Activated CD8-positive, alpha-beta memory T cell treated with anti-CD3 and anti-CD28 coated beads, Interleukin-2, amount 50 U/mL, for 24 hours (primary cell): Measurements from ENCODE around the gene TM9SF2.
"Not testable (repeated sequence)": the region's sequence is repeated elsewhere in the genome, so short reads cannot be mapped to it uniquely, and the experiment has no call there.

Source experiments
- DNase-seq: peaks from one replicate; pipeline ENCODE4 v3.0.0-alpha.2; 2020; ENCODE audit errors: extremely low read depth

TM9SF2 gene

GRCh38 chr13:99536023-99536422, 34.8 kb downstream of the TM9SF2 start:
- no peak for DNase-seq

- DNase-seq: no peak
These were observed 39.3 kb downstream of the TM9SF2 start for GRCh38 chr13:99540530-99540929.

DNA sequence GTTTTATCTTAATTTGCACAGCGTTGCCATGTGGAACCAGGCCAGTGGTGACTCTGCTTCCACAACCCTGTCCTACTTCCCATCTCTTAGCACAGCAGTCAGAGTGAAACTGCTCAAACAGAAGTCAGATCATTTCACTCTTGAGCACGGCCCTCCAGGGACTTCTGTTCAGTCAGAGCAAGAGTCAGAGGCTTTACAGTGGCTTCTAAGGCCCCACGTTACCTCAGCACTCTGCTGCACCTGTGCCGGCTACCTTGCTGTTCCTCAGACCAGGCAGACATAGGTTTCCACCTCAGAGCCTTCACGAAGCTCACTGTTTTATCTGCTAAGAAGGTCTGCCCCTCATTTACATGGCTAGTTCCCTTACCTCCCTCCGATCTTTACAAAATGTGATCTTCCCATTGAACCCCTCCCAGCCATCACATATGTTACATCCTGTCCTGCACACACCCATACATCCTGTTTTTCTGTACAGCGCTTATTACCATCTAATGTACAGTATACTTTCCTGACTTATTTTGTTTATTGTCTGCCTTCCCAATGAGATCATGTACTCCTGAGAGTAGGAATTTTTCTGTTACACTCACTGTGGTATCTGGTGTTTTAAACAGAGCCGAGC, 41.6 kb downstream of the TM9SF2 start:
- no peak for DNase-seq

- no peak for DNase-seq
These were observed 44.1 kb downstream of the TM9SF2 start for GRCh38 chr13:99545361-99545760.

DNA sequence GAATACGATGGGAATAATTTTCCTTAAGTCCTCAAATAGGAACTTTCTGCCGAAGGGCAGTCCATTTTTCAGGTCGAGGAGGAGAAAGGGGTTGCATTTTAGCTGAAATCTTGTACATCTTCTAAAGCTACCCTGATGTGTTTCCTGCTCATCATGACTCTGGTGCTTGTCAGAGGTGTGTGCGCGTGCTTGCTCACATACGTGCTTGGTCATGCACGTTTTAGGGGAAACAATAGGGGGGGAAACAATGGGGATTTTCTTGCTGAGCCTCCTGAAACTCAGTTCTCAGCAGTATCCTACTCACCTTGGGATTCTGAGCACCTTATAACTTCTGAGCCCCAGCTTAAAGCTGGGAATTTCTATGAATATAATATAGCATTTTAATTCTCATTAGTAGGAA, 44.7 kb downstream of the TM9SF2 start:
- DNase-seq: no peak

DNA sequence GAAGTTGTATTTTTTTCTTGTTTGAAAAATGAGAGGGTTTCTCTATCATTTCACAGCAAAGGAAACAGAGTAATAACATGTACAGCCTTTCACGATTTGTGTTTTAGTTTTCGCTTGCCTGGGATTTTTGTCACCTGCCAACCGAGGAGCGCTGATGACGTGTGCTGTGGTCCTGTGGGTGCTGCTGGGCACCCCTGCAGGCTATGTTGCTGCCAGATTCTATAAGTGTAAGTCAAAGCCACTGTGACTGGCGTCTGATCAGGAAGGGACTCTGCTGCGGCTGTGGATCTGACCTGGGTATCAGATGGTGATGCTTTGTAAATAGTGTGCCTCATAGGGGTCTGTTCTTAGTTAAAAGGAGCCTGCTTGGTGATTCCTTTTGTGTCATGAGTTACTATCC, 45.6 kb downstream of the TM9SF2 start:
- DNase-seq: no peak

DNA sequence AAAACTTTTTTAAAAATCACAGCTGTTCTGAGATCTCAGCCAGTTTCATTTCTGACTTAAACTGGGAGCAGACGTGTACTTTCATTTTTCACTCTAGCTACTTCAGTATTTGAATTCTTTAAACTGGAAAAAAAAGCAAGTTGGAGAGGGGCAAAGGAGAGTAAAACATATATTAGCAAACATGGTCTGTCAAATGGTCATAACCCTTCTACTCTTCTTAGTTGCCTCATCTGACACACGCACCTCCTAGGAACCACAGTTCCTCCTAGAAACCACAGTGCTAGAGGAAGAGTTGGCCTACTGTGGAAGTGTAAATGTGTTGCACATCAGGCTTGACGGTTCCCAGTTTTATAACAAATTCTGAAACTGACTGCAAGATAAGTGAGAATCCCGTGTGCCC, 47.2 kb downstream of the TM9SF2 start:
- DNase-seq: no peak

DNA sequence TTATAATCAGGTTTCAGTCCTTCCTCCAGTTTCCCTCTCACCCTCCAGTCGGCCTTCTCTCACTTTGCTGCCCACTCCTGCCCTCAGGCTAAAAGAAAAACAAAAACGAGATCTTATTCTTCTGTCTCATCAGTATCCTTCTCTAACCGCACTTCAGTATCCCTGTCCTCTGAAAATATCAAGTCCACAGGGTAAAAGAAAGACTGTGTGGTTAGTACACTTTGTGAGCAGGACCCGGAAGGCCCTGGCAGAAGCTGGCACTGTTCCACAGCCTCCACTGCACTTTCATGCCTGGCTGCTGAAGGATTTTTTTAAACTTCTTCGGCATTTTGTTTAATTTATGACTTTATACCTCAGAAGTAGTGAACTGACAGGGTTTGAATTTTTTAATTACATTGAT, 51.8 kb downstream of the TM9SF2 start:
- no peak for DNase-seq

- DNase-seq: no peak
These were observed 53.9 kb downstream of the TM9SF2 start for GRCh38 chr13:99555149-99555548.

- DNase-seq: no peak
These were observed 55.7 kb downstream of the TM9SF2 start for GRCh38 chr13:99556867-99557443.

DNA sequence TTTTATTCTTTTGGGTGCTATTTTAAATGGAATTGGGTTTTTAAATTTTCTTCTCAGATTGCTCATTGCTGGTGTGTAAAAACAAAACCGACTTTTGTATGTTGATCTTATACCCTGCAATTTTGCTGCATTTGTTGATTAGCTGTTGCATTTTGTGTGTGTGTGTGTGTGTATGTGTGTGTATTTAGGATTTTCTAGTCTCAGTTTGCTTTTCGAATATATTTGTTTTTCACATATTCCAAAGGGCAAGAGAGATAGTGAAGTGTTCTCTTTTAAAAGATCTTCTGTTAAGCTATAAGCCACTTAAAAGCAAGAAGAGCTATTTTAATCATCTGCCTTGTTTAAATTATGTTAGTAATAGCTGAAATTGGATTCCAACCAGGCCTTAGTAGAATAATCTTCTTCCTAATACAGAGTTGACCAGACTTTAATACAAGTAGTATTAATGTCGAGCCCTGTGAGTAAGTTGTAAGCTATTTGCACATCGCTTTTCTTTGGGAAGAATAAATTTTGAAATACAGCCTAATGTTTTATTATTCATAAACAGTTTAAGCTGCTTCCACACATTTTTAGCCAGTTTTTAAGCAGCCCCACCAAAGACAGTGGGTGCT, 57.4 kb downstream of the TM9SF2 start:
- DNase-seq: no peak

GRCh38 chr13:99559560-99559959, 58.3 kb downstream of the TM9SF2 start:
- DNase-seq: no peak

- no peak for DNase-seq
These were observed 62.1 kb downstream of the TM9SF2 start for GRCh38 chr13:99563404-99563803.

GRCh38 chr13:99564386-99564785, 63.1 kb downstream of the TM9SF2 start:
- no peak for DNase-seq

- no peak for DNase-seq
These were observed 64.3 kb downstream of the TM9SF2 start for GRCh38 chr13:99565478-99566124.

DNA sequence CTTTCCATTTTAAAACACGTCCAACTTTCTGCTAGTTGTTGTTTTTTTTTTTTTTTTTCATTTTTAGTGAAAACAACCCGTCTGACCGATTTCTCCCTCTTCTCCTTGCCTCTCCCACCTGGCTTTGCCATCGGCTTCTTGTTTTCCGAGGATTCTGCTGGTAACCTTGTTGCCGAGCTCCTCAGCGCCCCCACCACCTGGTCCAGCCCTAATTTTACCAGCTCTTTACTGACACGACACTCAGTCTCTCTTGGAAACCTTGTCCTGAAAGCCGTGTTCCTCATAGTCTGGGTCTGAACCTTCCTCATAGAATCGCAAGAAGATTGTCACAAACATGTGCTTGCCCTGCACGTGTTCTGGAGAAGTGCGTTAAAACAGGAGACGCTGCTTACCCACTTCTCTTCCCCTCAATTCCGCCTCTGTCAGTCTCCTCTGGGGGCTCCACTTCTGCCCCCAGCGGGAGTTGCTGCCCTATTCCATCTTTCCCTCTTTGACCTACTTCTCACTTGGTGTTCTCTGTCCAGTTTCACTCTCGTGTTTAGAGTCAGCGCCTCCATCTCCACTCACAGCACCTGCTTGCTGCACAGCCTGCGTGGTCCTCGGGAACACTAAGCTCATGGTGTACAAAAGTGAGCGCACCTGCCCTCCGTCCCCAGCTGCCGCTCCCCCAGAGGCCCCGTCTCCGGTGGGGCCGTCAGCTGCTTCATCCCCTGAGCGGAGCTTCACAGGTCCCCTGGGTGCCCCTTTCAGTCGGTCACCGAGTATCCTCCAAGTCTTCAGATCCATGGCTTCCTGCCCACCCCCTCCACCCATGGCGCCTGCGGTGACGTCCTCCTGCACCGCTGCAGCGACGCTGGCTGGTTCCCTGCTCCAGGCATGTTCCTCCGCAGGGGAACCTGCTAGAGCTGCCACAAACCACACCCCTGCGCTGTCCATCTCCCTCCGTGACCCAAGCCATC, 65.1 kb downstream of the TM9SF2 start:
- no peak for DNase-seq

GRCh38 chr13:99568901-99569300, 67.6 kb downstream of the TM9SF2 start:
- DNase-seq: not testable (repeated sequence)

DNA sequence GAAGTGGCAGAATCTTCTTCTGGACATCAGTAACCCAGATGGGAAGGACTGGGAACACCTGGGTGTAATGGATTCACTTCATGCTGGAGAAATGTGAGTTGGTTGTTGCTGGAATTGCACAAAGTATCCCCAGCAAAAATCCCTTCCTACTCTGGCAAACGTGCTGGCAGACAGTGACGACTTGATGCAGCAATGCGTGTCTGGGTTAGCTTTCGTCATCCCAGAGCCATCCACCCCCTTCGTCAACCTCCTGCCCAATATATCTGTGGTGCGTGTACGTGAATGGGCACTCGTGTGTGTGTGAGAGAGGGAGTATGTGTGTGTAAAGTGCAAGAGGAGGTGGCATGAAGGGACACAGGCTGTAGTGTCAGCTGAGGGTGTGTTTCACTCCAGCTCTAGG, 70.9 kb downstream of the TM9SF2 start:
- DNase-seq: no peak

- no peak for DNase-seq
These were observed 71.6 kb downstream of the TM9SF2 start for GRCh38 chr13:99572921-99573320.

DNA sequence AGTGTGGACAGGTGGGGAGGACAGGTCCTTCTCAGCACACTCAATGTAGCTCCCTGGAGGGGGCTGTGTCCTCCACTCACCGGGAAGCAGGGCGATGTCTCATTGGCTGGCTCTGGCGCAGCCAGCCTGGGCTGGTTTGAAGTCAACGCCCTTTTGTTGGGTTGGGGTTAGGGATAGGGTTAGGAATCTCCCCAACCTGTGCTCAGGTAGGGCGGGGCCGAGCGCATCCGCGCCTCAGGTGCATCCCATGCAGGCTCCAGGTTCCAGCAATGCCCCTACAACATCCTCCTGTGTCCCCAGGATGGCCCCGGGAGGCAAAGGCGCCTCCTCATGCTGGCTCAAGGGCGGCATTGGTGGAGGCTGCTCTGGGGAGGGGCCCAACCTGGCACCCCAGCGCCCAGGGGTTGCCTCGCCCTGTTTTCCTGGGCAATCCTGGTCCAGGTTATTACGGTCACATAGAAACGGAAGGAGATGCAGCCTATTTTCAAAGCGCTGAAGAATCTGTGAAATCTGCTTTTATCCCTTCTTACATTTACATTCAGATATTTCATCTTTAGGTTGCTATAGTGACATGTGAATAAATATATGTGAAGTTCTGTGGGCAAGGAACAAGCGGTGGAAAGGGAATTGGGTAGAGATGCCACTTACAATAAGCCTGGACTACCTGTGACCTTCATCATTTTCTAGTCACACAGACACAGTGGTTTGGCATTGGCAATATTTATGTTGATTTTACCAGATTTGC, 74.3 kb downstream of the TM9SF2 start:
- DNase-seq: no peak
